Measurements from ENCODE around the gene CPT1A.

- TF ChIP-seq CTCF (IDR thresholded peaks at IDR 0.05) (no peak), POLR2A (IDR thresholded peaks at IDR 0.05) (no peak)
These were observed 3.1 kb upstream of the CPT1A start for GRCh38 chr11:68844801-68845200.

Data from Peyer's patch (tissue), 4 donors.